GDM1 (cell line): ENCODE measurements around the gene RPS14.
A peak's percentile ranks its signal among the peaks of the same experiment; 100 is the strongest.
"Not testable (repeated sequence)": the region's sequence is repeated elsewhere in the genome, so short reads cannot be mapped to it uniquely, and the experiment has no call there.

Source experiments
- DNase-seq: peaks from one replicate; lab custom pipeline; 2025; lab: John Stamatoyannopoulos, UW

RPS14 gene

DNA sequence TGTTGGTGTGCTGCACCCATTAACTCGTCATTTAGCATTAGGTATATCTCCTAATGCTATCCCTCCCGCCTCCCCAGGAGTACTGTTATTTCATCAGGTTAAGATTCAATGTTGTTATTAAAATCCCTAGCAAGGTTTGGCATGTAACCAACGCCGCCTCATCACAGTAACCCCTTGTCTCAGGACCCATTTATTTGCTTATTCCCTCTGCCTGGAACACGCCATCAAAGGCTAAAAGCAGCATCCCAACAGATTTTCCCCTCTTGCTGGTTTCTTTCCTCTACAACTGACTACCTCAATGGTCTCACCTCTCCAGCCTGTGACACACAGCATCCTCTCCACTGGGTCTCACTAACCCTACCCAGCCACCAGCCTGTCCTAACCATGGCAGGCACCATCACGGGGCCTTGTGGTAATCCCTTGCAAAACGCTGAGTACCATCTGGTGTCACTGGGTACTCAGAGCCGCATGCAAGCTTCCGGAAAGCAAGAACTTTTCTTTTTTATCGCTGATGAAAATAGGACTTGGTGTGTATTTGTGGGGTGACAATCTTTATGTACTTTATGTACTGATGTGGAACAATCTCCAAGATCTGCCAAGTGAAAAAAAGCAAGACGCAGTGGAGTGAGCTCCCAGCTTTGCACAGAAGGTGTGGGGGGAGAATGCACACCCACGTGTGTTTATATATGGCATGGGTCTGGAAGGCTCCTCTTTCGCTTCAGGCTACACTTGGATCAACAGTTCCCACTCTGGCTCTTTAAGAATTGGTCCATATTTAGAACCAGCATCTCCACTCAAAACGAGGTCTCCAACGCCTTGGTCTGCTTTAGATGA lies 6.1 kb downstream of the RPS14 start:
- no peak for DNase-seq

DNA sequence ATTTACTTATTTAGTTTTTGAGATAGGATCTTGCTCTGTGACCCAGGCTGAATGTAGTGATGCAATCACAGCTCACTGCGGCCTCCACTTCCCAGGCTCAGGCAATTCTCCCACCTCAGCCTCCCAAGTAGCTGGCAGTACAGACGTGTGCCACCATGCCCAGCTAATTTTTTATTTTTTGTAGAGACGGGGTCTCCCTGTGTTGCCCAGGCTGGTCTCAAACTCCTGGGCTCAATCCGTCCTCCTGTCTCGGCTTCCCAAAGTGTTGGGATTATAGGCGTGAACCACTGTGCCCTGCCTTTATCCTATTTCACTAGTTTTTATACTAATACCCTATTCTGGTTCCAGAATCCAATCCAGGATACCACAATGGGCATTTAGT lies 6.8 kb downstream of the RPS14 start:
- no peak for DNase-seq

DNA sequence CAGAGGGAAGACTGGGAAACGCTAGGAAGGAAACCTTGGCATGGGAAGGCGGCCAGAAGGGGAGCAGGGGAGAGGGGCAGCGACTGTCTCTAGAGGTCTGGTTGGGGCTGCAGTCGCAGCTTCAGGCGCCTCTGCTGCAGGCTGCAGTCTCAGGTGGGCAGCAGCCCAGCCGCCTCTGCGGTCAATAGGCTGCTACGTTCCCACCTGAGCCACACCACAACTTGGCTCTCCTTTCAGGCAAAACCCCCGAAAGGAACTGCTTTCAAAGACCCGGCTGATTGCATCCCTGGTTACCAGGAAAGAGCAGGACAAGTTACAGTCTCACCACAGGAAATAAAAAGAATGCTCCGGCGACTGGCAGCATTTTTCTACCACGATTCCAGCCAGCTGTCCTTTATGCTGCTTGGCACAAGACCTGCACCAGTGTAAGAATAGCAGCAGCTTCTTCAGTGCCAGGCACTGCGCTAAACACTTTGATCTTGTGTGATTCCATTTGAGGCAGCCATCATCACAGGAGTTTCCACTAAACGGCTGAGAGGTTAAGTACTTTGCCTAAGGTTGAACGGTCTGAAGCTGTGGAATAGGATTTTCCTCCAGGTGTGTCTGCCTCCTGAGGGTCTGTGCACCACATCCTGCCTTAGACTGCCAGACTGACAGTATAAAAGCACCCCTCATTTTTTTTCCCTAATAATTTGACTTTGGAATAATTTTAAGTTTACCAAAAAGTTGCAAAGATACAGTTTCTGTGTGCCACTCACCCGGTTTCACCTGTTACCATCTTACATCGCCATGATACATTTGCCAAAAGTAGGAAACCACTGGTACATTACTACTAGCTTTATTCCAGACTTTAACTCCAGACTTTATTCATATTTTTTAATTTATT lies 7.5 kb downstream of the RPS14 start:
- no peak for DNase-seq

DNA sequence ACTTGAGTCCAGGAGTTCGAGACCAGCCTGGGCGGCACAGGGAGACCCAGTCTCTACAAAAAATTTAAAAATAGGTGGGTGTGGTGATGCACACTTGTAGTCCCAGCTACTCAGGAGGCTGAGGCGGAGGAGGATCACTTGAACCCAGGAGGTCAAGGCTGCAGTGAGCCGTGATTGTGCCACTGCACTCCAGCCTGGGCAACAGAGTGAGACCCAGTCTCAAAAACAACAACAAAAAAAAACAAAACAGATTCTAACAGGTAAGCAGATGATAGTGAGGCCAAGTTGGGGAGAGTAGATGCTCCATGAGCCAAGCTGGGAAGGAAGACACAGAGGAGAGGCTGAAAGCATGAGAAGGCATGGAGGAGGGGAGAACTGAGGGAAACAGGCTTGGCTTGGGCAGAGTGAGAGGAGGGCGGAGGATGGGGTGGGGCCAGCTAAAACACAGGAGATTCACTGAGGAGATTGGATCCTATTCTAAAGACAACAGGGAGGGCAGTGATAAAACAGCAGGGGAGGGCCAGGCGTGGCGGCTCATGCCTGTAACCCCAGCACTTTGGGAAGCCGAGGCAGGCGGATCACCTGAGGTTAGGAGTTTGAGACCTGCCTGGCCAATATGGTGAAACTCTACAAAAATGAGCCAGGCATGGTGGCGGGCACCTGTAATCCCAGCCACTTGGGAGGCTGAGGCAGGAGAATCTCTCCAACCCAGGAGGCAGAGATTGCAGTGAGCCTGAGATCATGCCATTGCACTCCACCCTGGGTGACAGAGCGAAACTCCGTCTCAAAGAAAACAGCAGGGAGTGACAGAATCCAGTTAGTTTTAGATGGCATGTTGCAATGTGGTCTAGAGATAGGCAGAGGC lies 8.4 kb downstream of the RPS14 start:
- DNase-seq, result no peak

DNA sequence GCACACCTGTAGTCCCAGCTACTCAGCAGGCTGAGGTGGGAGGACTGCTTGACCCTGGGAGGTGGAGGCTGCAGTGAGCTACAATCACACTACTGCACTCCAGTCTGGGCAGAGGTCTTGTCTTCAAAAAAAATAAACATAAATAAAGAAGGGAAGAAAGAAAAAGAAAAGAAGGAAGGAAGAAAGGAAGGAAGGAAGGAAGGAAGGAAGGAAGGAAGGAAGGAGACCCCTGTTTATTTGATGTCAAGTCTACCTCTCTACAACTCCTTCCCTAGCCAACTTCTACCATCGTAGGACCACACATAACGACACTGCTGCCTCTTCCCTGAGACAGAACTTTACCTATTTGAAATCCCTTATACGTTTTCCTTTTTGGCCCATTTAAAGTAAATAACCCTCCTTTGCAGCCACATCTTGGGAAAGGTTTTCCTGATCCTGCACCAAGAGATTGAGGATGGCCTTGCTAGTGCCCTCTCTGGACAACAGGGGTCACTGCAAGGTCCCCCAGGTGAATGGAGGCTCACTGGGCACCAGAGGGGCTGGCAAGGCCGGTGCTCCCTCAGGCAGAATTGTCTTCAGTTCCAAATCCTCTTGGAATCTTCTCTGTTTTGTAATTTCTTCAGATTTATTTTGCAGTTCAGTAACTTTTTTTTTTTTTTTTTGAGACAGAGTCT lies 10.5 kb downstream of the RPS14 start:
- no peak for DNase-seq

DNA sequence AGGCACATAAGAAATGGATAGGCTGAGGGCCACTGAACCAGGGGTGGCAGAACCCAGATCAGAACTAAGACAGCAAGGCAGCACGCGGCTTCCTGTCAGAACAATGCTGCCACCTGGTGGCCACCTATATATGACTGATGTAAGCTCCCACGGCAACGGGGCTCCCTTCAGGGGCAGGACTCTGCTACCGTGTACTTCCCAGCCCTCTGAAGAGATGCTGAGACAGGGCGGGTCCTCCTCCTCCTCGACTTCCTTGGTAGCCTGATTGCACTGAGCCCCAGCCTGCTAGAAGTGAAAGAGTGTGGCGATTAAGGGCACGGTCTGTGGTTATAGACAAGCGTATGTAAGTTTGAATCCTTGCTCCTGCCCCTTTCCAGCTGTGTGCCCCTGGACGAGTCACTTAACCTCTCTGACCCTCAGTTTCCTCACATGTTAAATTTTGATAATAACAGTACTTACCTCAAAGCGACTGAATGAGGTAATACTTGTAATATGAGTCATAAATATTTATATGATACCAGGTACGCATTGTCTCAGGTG lies 13.3 kb downstream of the RPS14 start:
- peak; percentile 81 for DNase-seq

DNA sequence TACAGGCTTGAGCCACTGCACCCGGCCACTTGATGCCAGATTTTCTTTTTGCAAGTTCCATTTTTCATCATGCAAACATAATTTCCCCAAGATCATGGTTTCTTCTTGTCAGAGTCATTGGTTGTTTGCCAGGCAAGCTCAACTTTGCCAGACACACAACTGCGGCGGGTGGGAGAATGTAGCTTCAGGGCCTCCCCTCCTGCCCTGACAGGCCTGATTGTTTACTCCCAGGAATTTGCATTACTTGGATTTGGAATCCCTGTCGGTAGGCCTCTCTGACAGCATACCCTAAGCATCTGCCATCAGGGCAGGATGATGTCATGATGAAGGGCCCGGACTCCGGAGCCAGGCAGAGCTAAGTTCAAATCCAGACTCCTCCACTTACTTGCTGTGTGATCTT lies 15.1 kb downstream of the RPS14 start:
- no peak for DNase-seq

DNA sequence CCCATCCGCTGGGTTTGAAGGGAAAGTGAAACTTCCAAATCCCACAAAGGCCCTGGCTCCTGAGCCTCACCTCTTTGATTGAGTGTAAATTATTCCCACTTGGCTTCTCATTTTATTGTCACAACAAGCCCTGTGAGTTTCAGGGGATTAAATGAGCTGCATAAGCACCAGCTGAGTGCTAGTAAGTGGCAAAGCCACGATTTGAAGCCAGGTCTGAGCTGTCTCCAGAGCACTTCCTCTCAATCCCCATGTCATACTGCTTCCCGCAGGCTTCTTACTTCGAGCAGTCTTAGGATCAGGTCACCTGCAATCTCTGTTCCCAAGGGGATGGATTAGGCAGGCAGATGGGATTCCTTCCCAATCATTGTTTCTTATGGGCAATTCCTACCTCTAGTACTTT lies 18.0 kb downstream of the RPS14 start:
- DNase-seq, result no peak

DNA sequence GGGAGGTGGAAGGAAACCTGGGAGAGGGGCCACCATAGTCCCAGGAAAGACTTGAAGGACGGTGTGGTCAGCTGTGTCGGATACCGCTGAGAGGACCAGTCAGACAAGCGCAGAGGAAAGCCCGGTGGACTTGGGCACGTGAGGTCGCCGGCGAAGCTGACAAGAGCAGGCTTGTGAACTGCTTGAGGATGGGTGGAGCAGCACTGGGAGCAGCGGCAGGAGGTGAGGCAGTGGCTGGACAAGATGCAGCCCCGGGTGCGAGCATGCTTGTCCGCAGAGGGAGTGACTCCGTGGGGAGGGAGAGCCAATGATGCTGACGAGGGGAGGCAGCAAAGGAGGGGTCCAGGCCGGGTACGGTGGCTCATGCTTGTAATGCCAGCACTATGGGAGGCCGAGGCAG lies 18.5 kb downstream of the RPS14 start:
- no peak for DNase-seq

DNA sequence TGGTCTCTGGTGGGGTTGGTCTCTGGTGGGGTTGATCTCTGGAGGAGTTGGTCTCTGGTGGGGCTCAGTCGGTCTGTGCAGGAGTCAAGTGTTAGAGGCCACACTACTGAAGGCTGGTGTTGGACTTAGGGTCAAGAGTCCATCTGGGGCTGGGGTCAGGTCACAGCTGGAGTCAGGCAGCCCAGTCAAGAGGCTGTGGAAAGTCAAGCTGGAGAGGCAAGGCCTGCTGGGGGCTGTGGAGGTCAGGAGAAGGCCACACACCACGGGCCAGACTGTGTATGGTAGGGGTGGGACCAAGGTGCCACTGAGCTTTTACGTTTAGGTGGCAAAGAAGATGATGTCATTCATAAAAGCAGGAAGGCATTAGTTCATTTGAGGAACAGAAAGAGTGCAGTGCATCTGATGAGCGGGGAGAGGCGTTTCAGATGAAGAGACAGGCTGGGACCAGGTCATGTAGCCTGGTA lies 20.1 kb downstream of the RPS14 start:
- no peak for DNase-seq

DNA sequence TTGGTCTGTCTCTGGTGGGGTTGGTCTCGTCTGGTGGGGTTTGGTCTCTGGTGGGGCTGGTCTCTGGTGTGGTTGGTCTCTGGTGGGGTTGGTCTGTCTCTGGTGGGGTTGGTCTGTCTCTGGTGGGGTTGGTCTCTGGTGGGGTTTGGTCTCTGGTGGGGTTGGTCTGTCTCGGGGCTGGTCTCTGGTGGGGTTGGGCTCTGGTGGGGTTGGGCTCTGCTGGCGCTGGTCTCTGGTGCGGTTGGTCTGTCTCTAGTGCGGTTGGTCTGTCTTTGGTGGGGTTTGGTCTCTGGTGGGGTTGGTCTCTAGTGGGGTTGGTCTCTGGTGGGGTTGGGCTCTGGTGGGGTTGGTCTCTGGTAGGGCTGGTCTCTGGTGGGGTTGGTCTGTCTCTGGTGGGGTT lies 20.6 kb downstream of the RPS14 start:
- DNase-seq, result no peak

DNA sequence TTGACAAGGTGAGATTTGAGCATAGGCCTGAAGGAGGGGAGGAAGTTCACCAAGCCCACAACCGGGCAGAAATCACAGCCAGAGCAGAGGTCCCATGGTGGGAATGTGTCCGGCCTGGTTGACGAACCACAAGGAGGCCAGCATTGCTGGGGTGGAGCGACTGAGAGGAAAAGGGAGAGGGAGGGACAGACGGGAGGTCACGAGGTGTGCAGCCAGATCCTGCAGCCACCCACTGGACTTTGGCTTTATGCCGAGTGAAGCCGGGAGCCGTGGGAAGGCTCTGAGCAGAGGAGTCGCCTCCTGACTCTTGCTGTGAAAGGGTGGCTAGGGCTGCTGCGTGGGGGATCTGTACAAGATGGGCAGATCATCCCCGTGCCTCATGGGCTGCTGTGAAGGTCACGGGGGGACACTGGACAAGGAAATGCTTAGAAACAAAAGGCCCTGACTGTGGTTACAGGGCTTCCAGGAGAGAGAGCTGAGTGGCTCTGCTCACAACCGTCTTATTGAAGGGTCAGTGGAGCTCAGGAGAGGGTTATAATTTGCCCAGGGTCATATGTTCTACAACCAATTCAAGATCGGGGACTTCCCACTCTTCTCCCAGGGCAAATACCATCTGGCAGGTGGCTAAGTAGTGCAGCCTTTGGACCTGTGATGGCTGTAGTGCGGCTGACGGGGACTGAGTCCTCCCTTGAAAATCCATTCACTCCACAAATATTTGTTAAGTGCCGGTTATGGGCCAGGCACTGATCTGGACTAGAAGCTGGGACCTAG lies 21.2 kb downstream of the RPS14 start:
- no peak for DNase-seq

DNA sequence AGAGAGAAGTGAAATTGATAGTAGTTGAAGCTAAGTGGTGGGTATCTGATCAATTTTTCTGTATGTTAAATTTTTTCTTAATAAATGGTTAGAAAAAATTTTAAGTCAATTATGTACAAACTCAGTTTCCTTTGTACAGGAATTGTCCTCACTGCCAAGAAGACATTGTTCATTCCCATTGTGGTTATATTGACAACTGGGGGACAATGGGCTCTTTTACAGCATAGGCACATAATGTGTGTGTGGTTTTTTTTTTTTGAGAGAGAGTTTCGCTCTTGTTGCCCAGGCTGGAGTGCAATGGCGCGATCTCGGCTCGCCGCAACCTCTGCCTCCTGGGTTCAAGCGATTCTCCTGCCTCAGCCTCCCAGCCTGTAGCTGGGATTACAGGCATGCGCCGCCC lies 23.4 kb downstream of the RPS14 start:
- not testable (repeated sequence) for DNase-seq

DNA sequence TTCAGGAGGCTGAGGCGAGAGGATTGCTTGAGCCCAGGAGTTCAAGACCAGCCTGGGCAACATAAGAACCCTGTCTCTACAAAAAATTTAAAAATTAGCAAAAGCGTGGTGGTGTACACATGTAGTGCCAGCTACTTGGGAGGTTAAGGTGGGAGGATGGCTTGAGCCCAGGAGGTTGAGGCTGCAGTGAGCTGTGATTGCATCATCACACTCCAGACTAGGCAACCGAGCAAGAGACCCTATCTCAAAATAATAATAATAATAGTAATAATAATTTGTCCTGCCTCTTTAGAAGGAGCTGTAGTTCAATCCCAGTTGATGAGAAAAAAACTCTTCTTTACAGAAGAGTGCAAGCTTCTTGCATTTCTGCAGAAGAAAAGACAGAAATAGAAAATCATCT lies 26.8 kb downstream of the RPS14 start:
- no peak for DNase-seq

DNA sequence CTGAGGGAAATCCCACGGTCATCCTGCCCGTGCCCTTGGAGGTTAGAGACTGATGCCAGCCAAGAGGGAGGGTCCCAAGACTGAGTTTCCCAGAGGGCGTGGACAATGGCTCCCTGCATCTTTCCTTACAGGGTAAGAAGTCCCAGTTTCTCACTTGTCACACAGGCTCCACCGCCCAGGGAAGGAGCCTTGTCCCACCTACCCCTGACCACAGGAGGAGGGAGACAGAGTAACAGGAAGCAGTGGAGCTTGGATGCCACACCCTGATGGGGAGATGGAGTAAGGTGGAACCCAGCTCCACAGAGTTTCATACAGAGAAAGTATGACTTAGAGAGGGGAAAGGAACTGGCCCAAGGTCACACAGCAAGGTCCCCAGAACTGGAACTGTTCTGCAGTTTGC lies 27.5 kb downstream of the RPS14 start:
- no peak for DNase-seq

DNA sequence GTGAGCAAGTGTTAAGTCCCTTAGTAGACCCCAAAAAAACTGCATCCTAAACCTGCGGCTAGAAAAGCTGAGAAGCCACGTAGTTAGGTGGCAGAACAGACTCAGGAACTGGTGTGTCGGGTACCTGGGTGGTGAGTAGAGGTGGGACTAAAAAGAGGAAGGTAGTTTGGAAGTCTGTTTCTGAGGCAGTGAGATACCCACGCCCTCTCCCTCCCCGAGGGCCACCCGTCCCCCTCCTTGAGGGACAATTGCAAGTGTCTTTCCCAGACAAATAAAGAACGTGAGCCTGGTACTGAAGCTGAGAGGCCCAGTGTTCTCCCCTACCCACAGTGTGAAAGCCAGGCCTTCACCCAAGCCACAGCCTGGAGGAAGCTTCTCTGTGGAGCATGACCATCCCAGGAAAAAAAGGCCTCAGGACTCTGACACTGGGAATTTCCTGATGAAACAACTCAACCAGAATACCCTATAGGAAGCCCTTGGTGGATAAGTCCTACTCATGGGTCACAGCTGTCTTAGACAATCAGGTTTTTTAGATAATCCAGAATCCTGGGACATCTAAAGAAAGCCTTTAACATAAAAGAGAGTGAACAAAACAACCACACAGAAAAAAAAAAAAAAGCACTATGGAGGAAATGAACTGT lies 29.8 kb downstream of the RPS14 start:
- peak; percentile 29 for DNase-seq

DNA sequence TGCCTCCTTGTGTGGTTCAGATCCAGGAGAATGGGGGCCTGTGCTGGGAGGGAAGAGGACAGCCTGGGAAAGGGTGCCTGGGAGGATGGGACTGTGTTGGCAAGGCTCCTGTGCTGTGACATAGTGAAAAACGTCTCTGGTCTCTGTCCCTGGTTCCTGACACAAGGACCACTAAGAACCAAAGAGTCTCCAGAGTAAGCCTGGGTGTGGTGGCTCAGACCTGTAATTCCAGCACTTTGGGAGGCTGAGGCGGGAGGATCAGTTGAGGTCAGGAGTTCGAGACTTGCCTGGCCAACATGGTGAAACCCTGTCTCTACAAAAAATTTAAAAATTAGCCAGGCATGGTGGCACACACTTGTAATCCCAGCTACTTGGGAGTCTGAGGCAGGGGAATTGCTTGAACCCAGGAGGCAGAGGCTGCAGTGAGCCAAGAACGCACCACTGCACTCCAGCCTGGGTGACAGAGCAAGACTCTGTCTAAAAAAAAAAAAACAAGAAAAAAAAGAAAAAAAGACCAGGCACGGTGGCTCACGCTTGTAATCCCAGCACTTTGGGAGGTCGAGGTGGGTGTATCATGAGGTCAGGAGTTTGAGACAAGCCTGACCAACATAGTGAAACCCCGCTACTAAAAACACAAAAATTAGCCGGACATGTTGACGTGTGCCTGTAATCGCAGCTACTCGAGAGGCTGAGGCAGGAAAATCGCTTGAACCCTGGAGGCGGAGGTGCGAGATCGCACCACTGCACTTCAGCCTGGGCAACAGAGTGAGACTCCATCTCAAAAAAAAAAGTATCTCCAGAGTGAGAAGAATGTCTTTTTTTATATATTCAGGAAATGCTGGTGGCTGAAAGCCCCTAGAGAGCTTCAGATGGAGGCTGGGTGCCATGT lies 35.4 kb downstream of the RPS14 start:
- not testable (repeated sequence) for DNase-seq

DNA sequence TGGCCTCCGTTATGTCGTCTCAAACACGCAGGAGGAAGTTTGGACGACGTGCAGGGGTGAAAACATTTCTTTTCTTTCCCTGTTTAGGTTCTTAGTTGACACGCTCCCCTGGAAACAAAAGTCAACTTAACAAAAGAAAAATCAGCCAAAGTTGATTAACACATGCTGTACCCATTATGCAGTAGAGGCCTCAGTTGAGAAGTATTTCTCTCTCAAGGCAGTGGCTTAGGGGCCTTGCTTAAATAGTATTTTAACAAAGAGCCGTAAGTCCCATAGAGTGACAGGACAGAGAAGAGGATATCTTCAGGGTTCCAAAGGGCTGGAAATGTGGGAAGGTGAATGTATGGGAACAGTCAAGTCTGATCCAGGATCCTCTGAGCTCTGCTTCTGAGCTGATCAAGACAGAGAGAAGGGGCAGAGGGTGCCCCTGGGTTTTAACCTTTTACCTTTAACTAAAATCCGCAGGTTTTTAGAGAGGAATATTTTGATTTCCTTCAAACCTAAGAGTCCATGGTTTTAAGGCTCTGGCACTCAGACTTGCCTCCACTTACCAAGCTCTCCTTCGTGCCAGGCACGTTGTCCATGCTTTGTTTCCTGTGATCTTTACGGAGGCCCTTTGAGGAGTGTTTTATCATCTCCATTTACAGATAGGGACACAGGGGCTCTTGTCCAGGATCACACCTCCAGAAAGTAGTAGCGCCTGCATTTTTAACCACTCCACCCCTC lies 36.2 kb downstream of the RPS14 start:
- DNase-seq, result no peak
